Sigmoid colon (tissue), 7 donors: ENCODE measurements around the gene BRSK2. TPM values are rescaled to one million over a fixed set of nuclear protein-coding genes. Genes with fewer than 3 reads are reported as not detected.

Source experiments
- DNase-seq: peaks from one replicate; pipeline ENCODE4 v3.0.0-alpha.2; 2019
- H3K27ac ChIP-seq, 4 donors: fragments of 200-600 bp; sonication (generic); one replicate each; pipeline ENCODE4 v1.5.1; 2016 to 2019; ENCODE audit warnings: mild to moderate bottlenecking in 1 of 4
- H3K27me3 ChIP-seq, 3 donors: fragments of 200-600 bp; sonication (generic); one replicate each; pipeline ENCODE4 v1.5.1; 2019; ENCODE audit warnings: mild to moderate bottlenecking in 1 of 3
- H3K36me3 ChIP-seq, 4 donors: fragments of 200-600 bp; sonication (generic); one replicate each; pipeline ENCODE4 v1.5.1; 2016 to 2019
- H3K4me1 ChIP-seq, 4 donors: fragments of 200-600 bp; sonication (generic); one replicate each; pipeline ENCODE4 v1.5.1; 2017 to 2019
- H3K4me3 ChIP-seq, 4 donors: fragments of 200-600 bp; sonication (generic); one replicate each; pipeline ENCODE4 v1.5.1; 2017 to 2019; ENCODE audit warnings: mild to moderate bottlenecking in 2 of 4, moderate library complexity in 1 of 4
- H3K9me3 ChIP-seq, 4 donors: fragments of 200-600 bp in 3 of 4; sonication (generic) in 3 of 4; one replicate each; pipeline versions ENCODE4 v1.5.1 to v1.6.1; 2013 to 2019
- EP300 ChIP-seq, 4 donors: sonication (generic); formaldehyde crosslinking; IDR thresholded peaks; one replicate each; pipeline ENCODE4 v1.6.1; 2017; ENCODE audit warnings: antibody characterized with exemption in 4 of 4
- POLR2A ChIP-seq, 2 donors: fragments of 450-650 bp; IDR thresholded peaks; one replicate each; pipeline ENCODE4 v1.6.1; 2016; ENCODE audit warnings: antibody characterized with exemption in 2 of 2, mild to moderate bottlenecking in 2 of 2, moderate library complexity in 2 of 2
- POLR2AphosphoS5 ChIP-seq, 4 donors: sonication (generic); formaldehyde crosslinking; IDR thresholded peaks; one replicate each; pipeline ENCODE4 v1.6.1; 2017; ENCODE audit warnings: antibody characterized with exemption in 4 of 4
- WGBS, 2 donors: extraction: QIAGEN DNeasy Blood & Tissue Kit; methylation state at CpG; one replicate each; pipeline ENCODE4 v1.1.7; 2013; 5-methylcytosine and 5-hydroxymethylcytosine counted together
- intact Hi-C: fragments of 100-400 bp; cut with DNase I; formaldehyde crosslinking; loops from one replicate; pipeline ENCODE4 v1.15.1; 2023
- polyA plus RNA-seq, 3 donors: library from polyadenylated mRNA; stranded (reverse); fragments of 200-250 nt; gene quantifications; one replicate each; pipeline ENCODE4 v1.2.3, GENCODE V29; 2013
- total RNA-seq, 4 donors: library from RNA; depleted of rRNA; stranded (reverse); fragments of >200 nt; gene quantifications; one replicate each; pipeline ENCODE4 v1.1.0, GENCODE V29; 2016
- TF ChIP-seq, protein P1 (sequence below), 4 experiments: fragments of 450-650 bp in 3 of 4; fragments of 200-600 bp in 1 of 4; IDR thresholded peaks; one replicate each; pipeline ENCODE4 v1.5.1; 2016 to 2019; ENCODE audit warnings: antibody characterized with exemption in 4 of 4, mild to moderate bottlenecking in 3 of 4, moderate library complexity in 2 of 4
- donor health status: healthy with polysubstance abuse.
- donor health status: Bipolar disorder and iron deficiency.
- donor health status: healthy.

The BRSK2 gene
- total and polyA plus RNA-seq, 7 donors: 1.7 to 3.2 (median 1.9) TPM; not detected in 2

DNA sequence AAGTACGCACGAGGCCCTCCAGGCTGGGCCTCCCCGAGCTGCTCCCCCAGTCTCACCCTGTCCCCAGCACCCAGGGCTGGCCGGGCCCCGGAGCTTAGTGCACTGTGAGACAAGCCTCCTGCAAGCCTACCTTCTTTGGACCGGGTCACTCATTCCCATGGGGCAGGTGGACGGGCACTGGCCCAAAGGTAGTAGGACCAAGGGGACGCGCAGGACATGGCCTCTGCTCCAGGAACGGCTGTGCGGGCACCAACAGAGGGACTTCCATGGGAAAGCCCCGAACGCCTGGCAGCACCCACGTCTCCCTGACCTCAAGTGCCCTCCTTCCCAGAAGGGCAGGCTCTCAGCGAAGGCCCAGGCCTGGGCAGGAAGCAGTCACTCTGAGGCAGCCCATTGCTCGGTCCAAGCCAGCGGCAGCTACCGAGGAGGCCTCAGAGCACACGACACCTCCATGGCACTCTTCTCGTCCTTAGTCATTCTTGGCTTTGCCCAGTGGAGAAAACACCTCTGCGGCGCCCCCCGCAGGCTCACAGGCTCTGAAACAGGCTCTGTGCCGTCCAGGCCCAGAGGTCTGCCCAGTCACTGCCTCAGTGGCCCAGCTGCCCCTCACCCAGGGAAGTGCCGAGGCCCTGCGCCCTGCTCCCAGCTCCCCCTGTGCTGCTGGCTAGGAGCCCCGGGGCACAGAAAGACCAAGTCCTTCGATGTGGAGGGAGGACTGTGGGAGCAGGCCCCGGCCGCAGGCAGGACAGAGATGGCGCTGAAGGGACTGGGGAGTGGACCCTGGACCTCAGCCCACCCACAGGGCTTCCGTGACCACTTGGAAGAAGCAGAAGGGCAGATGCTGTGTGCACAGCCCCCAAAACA is 93.1 kb downstream of the BRSK2 start:
- peaks cover 0 to 99% (median 82%) of the 10 kb centered on the region in 4 donors for H3K4me1 ChIP-seq
- intact Hi-C loops: loop anchor here (2.0 kb wide), 1 partner anchor 22 kb away; no protein-coding TSS in a partner anchor

DNA sequence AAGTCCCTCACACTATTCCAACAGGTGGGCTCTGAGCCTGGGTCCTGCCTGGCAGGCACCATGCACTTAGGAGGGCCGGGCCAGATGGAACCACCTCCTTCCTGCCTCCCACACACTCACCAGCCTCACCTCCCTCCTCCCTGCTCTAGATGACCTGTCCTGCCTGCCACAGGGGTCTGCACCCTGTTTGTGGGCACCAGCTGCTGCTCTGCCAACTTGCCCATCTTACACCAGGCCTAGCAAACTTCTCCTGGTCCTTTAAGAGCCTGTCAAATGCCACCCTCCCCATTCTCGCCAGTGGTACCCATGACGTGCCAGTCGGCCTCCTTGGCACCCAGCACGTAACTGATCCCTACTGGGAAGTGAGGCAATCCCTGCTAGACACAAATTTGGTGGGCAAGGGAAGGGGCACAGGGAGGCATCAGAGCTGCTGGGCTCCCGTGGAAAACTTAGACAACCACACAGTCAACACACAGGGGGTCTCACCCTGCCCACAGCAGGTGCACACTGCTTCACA is 93.8 kb downstream of the BRSK2 start:
- no peaks in the 10 kb centered on the region for H3K9me3 ChIP-seq
- peak; percentile 87 for DNase-seq
- H3K36me3 ChIP-seq: peaks cover 6 to 22% (median 15%) of the 10 kb centered on the region in 4 donors
- H3K4me3 ChIP-seq: peak overlapping the region in 3 of 4 donors; percentile 52 to 57 (median 56)
- whole genome bisulfite sequencing, 2 donors: 68 to 70% methylated on average over 6 of the region's 6 CpGs
- peak overlapping the region; percentile 92 to 96 (median 94) for H3K27ac ChIP-seq
- intact Hi-C loops: loop anchor here (2.0 kb wide), 1 partner anchor 23 kb away; no protein-coding TSS in a partner anchor
- H3K27me3 ChIP-seq: no peaks in the 10 kb centered on the region
- peaks cover 0 to 100% (median 88%) of the 10 kb centered on the region in 4 donors for H3K4me1 ChIP-seq
- TF ChIP-seq, protein P1, sequence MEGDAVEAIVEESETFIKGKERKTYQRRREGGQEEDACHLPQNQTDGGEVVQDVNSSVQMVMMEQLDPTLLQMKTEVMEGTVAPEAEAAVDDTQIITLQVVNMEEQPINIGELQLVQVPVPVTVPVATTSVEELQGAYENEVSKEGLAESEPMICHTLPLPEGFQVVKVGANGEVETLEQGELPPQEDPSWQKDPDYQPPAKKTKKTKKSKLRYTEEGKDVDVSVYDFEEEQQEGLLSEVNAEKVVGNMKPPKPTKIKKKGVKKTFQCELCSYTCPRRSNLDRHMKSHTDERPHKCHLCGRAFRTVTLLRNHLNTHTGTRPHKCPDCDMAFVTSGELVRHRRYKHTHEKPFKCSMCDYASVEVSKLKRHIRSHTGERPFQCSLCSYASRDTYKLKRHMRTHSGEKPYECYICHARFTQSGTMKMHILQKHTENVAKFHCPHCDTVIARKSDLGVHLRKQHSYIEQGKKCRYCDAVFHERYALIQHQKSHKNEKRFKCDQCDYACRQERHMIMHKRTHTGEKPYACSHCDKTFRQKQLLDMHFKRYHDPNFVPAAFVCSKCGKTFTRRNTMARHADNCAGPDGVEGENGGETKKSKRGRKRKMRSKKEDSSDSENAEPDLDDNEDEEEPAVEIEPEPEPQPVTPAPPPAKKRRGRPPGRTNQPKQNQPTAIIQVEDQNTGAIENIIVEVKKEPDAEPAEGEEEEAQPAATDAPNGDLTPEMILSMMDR (IDR thresholded peaks at IDR 0.05): no peak
- no peak for TF ChIP-seq POLR2A (IDR thresholded peaks at IDR 0.05)
- no peak for TF ChIP-seq POLR2AphosphoS5 (IDR thresholded peaks at IDR 0.05)
- TF ChIP-seq EP300 (IDR thresholded peaks at IDR 0.05): no peak

More for the DNA sequence above, 93.1 kb downstream of the BRSK2 start:
- H3K9me3 ChIP-seq: no peaks in the 10 kb centered on the region
- H3K4me3 ChIP-seq: peak overlapping the region in 2 of 4 donors; percentile 8 to 52
- peak in 1 of 4 donors; percentile 31 for TF ChIP-seq POLR2AphosphoS5 (IDR thresholded peaks at IDR 0.05)
- TF ChIP-seq, protein P1 (IDR thresholded peaks at IDR 0.05): no peak
- no peak for TF ChIP-seq EP300 (IDR thresholded peaks at IDR 0.05)
- TF ChIP-seq POLR2A (IDR thresholded peaks at IDR 0.05): no peak
- WGBS, 2 donors: 90 to 93% methylated on average over 32 of the region's 32 CpGs
- peak; percentile 75 for DNase-seq
- H3K27ac ChIP-seq: peak overlapping the region; percentile 92 to 96 (median 94)
- H3K27me3 ChIP-seq: no peaks in the 10 kb centered on the region
- peaks cover 10 to 29% (median 21%) of the 10 kb centered on the region in 4 donors for H3K36me3 ChIP-seq

DNA sequence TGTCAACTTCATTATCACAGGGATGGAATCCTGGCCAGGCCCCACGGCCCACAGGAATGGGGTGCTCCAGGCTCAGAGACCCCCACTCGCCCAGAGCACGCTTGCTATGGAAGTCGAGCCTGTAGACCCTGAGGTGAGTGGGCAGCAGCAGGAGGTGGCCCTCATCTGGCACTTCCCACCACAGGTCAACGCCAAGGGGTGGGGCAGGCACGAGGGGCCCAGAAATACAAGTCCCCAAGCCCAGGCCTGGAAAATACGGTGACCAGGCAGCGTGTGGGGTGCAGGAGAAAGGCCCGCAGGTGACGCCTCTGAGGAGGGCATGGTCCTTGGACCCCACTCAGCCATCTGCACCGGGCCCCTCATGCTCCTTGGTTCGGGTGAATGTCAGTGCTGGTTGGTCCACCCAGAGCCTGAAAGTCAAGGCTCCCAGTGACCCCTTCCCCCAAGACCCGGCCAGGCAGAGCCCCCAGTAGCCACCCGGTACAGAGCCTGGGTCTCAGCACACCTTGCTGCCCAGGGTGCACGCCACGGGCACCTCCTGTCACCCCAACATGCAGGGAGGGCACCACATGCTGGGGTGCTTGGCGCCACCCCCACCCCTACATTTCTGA is 94.4 kb downstream of the BRSK2 start:
- peak; percentile 65 for DNase-seq
- H3K4me1 ChIP-seq: peaks cover 0 to 100% (median 88%) of the 10 kb centered on the region in 4 donors
- intact Hi-C loops: no loop called here
- H3K36me3 ChIP-seq: peaks cover 6 to 15% (median 12%) of the 10 kb centered on the region in 4 donors
- H3K4me3 ChIP-seq: peak overlapping the region in 3 of 4 donors; percentile 52 to 57 (median 56)
- no peaks in the 10 kb centered on the region for H3K27me3 ChIP-seq
- H3K27ac ChIP-seq: peak overlapping the region; percentile 92 to 96 (median 94)
- TF ChIP-seq POLR2AphosphoS5 (IDR thresholded peaks at IDR 0.05) (no peak), POLR2A (IDR thresholded peaks at IDR 0.05) (no peak), EP300 (IDR thresholded peaks at IDR 0.05) (no peak)
- TF ChIP-seq, protein P1 (IDR thresholded peaks at IDR 0.05): no peak
- H3K9me3 ChIP-seq: no peaks in the 10 kb centered on the region
- WGBS, 2 donors: 94 to 95% methylated on average over 17 of the region's 17 CpGs

DNA sequence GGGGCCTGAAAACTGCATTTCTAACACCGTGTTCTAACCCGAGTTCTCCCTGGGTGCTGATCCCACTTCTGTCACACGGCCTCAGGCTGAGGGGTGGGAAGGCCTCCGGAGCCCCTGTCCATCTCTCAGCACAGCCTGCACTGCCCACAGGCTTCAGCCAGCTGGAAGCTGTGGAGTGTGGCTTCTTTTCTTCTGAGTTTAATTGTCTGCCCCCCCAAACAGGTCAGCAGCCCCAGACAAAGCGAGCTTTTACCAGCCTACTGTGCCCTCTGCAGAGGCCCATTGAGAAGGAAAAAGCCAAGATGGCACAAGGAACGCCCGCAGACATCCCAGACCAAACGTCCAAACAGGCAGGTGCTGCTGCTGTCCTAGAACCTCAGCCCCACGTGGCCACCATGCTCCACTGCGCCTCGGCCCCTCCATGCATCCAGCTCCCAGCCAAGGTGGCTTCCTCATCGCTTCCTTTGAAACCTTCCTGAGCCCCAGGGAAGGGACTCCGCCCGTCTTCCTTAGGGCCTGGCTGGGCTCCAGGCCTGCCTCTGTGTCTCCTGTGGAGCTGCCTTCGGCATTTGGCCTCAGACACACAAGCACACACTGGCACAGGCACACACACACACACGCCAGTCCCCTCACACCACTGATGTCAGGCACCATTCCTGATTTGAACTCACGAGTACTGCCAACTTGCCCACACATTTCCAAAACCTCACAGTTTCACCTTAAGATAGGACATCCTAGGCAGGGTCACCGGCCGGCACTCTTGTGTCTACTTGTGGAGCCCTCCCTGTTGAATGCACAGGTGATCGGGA is 95.2 kb downstream of the BRSK2 start:
- H3K4me1 ChIP-seq: peaks cover 0 to 100% (median 86%) of the 10 kb centered on the region in 4 donors
- intact Hi-C loops: no loop called here
- no peaks in the 10 kb centered on the region for H3K9me3 ChIP-seq
- TF ChIP-seq POLR2A (IDR thresholded peaks at IDR 0.05) (no peak), POLR2AphosphoS5 (IDR thresholded peaks at IDR 0.05) (peak in 3 of 4 donors; percentile 10 to 36 (median 24)), EP300 (IDR thresholded peaks at IDR 0.05) (no peak)
- TF ChIP-seq, protein P1 (IDR thresholded peaks at IDR 0.05): peak in 1 of 4 experiments; percentile 4
- peaks cover 6 to 8% (median 7%) of the 10 kb centered on the region in 4 donors for H3K36me3 ChIP-seq
- peak overlapping the region; percentile 92 to 96 (median 94) for H3K27ac ChIP-seq
- peak; percentile 78 for DNase-seq
- WGBS, 2 donors: 59 to 79% methylated on average over 20 of the region's 20 CpGs
- H3K4me3 ChIP-seq: peak overlapping the region; percentile 39 to 57 (median 54)
- H3K27me3 ChIP-seq: no peaks in the 10 kb centered on the region
